Measurements from ENCODE around the gene SELENOF.

The SELENOF gene

GRCh38 chr1:86913896-86914600, at the start of gene SELENOF:
Gene SELENOF (minus strand): TSS chr1:86914126. CDS start chr1:86914111, 15 bp downstream.
- peak within 1 kb of the TSS; percentile 100 for H3K4me3 ChIP-seq (ENCODE audit: low read depth, low read length)

- no peak overlapping the region for H3K4me3 ChIP-seq (ENCODE audit: low read depth, low read length)
Measured at GRCh38 chr1:86960548-86960947, 46.6 kb upstream of the SELENOF start.

- H3K4me3 ChIP-seq (ENCODE audit: low read depth, low read length) = no peak overlapping the region
Measured at GRCh38 chr1:86957221-86957620, 43.3 kb upstream of the SELENOF start.

- no peak overlapping the region for H3K4me3 ChIP-seq (ENCODE audit: low read depth, low read length)
Measured at GRCh38 chr1:86956221-86956620, 42.3 kb upstream of the SELENOF start.

- no peak overlapping the region for H3K4me3 ChIP-seq (ENCODE audit: low read depth, low read length)
Measured at GRCh38 chr1:86955678-86956077, 41.8 kb upstream of the SELENOF start.

GRCh38 chr1:86953167-86953566, 39.2 kb upstream of the SELENOF start:
- no peak overlapping the region for H3K4me3 ChIP-seq (ENCODE audit: low read depth, low read length)

GRCh38 chr1:86951430-86951829, 37.5 kb upstream of the SELENOF start:
- no peak overlapping the region for H3K4me3 ChIP-seq (ENCODE audit: low read depth, low read length)

GRCh38 chr1:86950712-86951419, 36.9 kb upstream of the SELENOF start:
- H3K4me3 ChIP-seq (ENCODE audit: low read depth, low read length) = no peak overlapping the region

- no peak overlapping the region for H3K4me3 ChIP-seq (ENCODE audit: low read depth, low read length)
Measured at GRCh38 chr1:86948212-86948611, 34.3 kb upstream of the SELENOF start.

- H3K4me3 ChIP-seq (ENCODE audit: low read depth, low read length) = no peak overlapping the region
Measured at GRCh38 chr1:86942743-86943142, 28.8 kb upstream of the SELENOF start.

- H3K4me3 ChIP-seq (ENCODE audit: low read depth, low read length) = no peak overlapping the region
Measured at GRCh38 chr1:86942042-86942441, 28.1 kb upstream of the SELENOF start.

- no peak overlapping the region for H3K4me3 ChIP-seq (ENCODE audit: low read depth, low read length)
Measured at GRCh38 chr1:86940599-86940998, 26.7 kb upstream of the SELENOF start.

- no peak overlapping the region for H3K4me3 ChIP-seq (ENCODE audit: low read depth, low read length)
Measured at GRCh38 chr1:86939406-86939805, 25.5 kb upstream of the SELENOF start.

- H3K4me3 ChIP-seq (ENCODE audit: low read depth, low read length) = no peak overlapping the region
Measured at GRCh38 chr1:86938855-86939254, 24.9 kb upstream of the SELENOF start.

GRCh38 chr1:86938450-86938849, 24.5 kb upstream of the SELENOF start:
- H3K4me3 ChIP-seq (ENCODE audit: low read depth, low read length) = no peak overlapping the region

GRCh38 chr1:86933562-86934377, 19.8 kb upstream of the SELENOF start:
- no peak overlapping the region for H3K4me3 ChIP-seq (ENCODE audit: low read depth, low read length)

GRCh38 chr1:86933051-86933450, 19.1 kb upstream of the SELENOF start:
- no peak overlapping the region for H3K4me3 ChIP-seq (ENCODE audit: low read depth, low read length)

GRCh38 chr1:86928819-86929218, 14.9 kb upstream of the SELENOF start:
- H3K4me3 ChIP-seq (ENCODE audit: low read depth, low read length) = no peak overlapping the region

- no peak overlapping the region for H3K4me3 ChIP-seq (ENCODE audit: low read depth, low read length)
Measured at GRCh38 chr1:86926883-86927282, 13.0 kb upstream of the SELENOF start.

- no peak overlapping the region for H3K4me3 ChIP-seq (ENCODE audit: low read depth, low read length)
Measured at GRCh38 chr1:86925742-86926141, 11.8 kb upstream of the SELENOF start.

- H3K4me3 ChIP-seq (ENCODE audit: low read depth, low read length) = no peak overlapping the region
Measured at GRCh38 chr1:86924324-86924960, 10.5 kb upstream of the SELENOF start.
